Measurements from ENCODE around the gene TTC38.

Gene TTC38

DNA sequence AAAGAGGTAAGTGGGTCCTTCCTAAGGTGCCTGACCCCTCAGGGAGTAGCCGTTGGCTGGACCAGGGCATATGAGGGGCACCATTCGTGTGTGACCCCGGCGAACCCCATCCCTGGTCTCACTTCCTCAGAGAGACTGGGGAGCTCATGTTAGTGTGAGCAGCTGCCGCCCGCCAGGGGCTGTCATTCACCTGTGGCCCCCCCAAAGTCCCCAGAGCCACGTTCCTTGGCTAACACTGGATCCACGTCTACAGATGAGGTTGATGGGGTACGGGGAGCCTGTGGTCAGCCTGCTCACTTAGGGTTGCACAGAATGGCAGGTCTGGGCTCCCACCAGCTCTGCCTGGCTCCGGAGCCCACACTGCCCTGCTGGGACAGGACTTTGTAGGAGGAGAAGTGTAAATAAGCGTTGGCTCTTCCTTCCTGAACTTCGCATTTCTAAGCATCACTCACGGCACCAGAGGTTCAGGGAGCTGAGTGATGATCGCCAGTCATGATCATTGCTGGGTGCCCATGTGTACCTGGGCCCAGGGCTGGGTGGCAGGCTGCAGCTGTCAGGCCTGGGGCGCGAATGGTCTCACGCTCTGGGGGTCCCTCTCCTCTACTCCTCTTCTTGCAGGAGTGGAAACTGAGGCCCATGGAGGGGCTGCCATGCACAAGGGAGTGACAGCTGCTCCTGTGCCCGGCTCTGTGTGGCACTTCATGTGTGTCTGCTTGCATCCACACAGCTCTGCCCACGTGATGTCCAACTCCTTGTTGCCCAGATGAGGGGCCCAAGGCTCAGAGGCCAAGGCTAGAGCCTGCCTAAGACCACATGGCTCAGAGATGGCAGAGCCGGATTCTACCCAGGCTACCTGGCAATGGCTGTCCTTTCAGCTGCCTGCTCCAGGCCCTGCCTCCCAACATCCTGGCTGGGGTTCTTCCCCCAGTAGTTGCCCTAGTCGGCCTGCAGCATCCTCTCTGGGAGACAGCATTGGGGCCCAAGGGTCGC, 11.1 kb downstream of the TTC38 start:
- DNase-seq (ENCODE audit: low spot score), result no peak

DNA sequence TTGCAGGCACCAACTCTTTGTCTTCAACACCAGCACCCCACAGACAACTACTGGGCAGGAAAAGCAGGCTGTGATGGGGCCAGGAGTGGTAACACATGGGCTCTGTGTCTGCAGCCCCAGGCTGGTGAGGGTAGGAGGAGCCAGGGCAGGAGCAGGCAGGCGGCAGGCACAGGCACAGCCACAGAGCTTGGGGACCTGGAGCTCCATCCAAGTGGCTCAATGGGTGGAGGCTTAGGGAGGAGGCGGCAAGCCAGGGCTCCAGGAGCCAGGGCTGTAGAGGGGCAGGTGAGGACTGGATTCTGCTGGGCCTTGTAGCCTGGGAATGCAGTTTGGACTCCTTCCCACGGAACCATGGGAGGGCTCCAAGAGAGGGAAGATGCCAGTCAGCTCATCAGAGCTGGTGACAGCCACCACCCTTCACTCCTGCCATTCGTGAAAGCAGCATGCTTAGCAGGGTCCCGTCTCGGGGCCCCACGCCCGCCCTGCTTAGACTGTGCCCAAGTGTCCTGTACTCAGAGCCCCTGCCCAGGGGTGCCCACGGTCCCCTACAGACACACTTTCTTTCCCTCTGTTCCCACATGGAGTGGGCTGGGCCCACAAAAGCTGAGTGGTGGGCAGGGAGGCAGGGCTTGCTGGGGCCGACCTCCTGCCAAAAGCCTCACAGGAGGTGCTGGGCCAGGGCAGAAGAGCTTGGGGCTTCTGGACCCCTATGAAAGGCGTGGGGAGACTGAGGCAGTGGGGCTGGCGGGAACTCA, 12.4 kb downstream of the TTC38 start:
- DNase-seq (ENCODE audit: low spot score), result no peak

DNA sequence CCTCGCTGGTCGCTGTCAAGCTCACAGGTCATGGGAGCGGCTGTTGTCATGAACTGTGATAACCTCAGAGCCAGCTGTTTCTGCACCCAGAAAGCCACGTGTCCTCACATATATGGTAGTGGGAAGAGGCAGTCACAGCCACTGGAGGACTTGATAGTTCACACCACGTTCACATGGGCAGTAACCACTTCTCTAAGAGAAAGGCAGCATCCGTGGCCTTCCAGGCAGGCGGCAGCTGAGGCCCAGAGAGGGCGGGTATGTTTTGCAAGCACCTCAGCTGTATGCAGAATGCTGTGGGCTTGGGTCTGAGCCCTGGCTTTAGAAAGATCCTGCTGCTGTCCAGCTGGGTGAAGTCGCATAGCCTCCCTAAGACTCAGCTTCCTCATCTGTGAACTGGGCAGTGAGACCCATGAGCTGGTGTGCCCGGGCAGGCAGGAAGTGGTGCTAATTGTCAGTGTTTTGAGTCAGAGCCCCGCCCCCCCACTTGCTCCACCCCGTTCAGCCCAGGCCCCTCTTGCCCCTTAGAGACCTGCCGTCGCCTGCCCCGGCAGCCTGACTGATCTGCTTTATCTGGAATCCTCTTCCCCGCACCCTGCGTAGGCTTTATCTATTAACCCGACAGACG, 13.3 kb downstream of the TTC38 start:
- no peak for DNase-seq (ENCODE audit: low spot score)

DNA sequence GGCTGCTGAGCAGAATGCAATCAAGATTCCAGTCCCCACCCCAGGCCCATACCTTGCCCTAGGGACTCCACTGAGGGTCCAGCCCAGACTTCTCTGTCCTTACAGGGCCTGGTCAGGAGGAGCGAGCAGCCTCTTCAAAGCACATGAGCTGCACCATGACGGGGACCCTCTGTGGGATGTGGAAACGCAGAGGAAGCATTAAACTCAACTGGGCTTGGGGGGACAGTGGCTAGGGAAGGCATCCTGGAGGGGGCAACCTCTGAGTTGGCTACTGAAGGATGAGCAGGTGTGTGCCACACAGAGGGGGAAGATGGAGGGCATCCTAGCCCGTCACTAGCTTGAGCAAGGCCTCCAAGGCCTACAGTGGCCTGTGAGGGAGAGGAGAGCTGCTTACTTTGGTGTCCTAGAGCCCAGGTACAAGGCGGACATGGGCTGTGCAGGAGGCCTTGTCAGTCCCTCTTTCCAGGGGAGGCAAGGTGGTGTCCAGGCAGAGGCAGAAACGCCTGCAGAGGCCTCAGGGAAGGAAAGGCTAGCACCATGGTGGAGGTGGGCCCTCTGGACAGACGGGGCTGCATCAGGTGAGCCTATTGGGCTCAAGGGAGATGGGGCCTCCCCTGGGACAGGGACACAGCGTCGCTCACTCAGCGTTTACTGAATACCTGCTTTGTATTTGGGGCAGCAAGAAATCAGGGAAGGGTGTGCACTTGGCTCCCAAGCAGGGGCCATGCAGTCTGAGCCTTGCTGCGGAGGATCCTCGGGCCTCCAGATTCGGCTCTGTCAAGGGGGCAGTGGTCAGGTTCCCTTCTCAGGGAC, 14.3 kb downstream of the TTC38 start:
- DNase-seq (ENCODE audit: low spot score), result no peak

DNA sequence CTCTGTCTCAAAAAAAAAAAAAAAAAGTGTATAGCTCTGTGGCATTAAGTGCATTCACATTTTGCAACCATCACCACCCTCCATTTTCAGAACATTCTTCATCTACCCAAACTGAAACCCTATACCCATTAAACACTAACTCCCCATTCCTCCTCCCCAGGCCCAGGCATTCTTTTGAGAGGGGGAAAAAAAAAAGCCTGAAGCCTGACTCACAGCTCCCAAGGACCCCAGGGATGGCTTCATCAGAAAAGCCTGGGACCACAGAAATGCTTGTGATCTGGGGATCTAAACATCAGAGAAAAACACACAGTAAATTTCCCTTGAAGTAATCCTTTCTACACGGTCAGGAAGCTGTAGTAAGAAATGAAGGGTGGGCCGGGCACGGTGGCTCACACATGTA, 18.2 kb downstream of the TTC38 start:
- DNase-seq (ENCODE audit: low spot score), result no peak

DNA sequence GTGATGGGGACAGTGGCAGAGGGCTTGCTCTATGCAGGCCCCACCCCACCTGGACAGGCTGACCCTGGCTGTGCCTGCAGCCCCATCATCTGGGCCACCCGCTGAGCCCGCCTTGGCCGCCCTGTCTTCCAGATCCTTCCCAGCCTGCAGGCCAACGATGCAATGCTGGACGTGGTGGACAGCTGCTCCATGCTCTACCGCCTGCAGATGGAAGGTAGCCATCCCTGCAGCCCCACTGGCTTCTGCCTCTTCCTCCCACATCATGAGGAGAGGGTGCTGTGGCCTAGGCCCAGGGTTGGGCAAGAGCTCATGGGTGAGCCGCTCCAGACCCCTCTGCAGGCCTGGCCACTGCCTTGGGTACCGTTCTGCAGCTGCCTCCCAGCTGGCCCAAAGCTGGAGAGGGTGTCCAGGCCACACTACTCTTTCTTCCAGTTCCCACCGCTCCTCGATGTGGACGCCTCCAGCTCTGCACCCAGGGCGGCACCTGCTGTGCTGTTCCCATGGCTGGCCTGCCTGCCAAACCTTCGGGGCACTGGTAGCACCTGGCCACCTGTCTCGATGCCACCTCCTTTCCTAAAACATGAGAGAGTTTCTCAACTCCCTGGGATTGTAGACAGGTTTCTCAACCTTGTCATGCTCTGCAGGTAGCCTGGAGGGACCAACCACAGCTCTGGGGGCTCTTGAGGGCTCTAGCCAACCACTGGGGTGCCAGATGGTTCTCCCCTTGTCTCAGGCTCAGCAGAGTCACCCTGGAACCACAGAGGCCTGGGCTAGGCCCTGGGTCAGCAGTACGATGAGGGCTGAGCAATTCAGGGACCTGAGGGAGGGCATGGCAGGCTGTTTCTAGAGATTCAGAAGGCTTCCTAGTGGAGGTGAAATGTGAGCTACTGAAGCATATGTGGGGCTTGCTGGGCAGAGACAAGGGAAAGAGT, 19.4 kb downstream of the TTC38 start:
- no peak for DNase-seq (ENCODE audit: low spot score)

DNA sequence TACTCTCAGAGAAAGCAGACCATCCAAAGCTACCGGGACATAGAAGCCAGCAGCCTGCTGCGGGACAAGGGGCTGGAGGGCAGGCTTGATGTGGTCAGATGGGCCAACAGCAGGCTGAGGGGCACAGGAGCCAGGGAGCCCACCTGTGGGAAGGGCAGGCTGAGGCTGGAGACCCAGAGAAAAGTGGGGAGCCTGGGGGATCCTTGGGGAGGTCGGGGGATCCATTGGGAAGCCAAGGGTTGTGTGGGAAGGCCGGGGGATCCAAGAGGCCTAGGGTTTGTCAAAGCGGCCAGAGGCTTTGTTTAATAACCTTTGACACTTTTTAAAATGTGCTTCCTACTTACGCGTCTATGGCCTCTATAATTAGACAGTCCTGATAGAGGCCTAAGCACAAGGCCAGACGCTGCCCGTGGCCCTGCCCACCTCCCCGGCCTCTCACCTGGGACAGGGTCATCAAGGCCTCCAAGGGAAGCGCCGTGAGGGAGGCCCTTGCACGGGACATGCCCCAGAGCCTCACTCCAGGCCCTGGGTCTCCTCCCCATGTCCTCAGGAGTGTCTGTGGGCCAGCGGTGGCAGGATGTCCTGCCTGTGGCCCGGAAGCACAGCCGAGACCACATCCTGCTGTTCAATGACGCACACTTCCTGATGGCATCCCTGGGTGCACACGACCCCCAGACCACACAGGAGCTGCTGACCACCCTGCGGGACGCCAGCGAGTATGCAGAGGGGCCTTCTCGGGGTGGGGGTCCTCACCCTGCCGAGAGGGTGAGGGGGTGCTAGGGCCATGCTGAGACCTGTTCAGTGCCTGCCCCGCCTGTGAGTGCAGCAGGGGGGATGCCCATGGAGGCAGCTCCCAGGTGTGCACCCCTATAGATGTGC, 20.3 kb downstream of the TTC38 start:
- DNase-seq (ENCODE audit: low spot score), result no peak

DNA sequence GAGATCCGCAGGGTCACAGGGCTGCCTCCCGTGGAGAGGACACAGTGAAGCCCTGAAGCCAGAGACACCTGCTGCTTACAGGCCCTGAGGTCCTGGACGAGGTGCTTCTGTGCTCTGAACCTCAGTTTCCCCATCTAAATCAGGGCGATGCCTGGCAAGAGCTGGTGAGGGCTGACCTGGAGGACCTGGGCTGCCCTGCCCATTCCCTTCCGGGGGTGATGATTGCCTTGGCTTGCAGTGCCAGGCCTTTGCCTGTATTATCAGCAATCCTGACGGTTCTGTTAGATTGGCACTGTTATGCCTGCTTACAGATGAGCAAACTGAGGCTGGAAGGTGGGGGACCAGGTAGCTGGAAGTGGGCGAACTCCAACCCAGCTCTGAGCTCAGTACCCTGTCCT, 21.0 kb downstream of the TTC38 start:
- DNase-seq (ENCODE audit: low spot score), result no peak

DNA sequence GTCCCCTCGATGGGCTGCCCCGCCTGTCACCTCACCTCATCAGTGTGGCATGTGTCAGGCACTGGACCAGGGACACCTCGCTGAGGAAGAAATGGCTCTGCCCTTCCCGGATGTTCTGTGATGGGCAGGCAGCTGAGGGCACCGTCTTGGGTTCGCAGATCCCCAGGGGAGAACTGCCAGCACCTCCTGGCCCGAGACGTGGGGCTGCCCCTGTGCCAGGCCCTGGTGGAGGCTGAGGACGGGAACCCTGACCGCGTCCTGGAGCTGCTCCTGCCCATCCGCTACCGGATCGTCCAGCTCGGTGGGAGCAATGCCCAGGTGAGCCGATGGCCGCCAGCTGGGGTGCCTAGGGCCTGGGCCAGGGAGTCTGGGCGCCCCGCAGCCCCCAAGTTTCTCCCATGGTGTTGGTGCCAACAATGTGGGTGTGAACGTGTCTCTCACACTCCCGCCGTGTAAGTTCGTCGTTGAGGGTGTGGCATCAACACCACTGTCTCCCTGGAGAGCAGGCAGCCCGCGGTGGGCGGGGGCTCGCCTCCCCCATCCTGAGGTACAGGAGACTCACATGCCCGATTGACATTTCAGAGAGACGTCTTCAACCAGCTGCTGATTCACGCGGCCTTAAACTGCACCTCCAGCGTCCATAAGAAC, 21.6 kb downstream of the TTC38 start:
- no peak for DNase-seq (ENCODE audit: low spot score)

DNA sequence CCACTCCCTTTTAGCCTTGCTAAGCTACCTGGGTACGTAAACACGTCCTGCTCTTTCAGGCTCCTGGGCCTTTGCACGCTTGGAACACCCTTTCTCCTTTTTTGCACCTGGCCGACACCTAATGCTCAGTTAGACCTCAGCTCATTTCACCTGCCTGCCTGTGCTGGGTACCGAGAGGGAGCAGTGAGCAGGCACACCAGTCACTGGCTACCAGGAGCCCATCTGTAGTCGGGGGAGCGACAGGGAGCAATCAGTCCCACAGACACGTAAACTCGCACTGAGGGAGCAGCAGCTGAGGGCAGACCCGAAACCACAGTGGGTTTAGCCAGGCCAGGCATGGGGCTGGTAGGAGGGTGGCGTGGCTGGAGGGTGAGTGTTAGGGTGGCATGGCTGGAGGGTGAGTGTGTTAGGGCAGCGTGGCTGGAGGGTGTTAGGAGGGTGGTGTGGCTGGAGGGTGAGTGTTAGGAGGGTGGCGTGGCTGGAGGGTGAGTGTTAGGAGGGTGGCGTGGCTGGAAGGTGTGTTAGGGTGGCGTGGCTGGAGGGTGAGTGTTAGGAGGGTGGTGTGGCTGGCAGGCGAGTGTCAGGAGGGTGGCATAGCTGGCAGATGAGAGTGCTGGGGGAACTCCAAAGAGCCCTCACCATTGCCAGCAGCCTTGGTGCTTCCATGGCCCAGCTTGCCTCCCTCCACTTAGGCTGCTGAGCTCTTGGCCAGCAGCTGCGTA, 22.5 kb downstream of the TTC38 start:
- no peak for DNase-seq (ENCODE audit: low spot score)

DNA sequence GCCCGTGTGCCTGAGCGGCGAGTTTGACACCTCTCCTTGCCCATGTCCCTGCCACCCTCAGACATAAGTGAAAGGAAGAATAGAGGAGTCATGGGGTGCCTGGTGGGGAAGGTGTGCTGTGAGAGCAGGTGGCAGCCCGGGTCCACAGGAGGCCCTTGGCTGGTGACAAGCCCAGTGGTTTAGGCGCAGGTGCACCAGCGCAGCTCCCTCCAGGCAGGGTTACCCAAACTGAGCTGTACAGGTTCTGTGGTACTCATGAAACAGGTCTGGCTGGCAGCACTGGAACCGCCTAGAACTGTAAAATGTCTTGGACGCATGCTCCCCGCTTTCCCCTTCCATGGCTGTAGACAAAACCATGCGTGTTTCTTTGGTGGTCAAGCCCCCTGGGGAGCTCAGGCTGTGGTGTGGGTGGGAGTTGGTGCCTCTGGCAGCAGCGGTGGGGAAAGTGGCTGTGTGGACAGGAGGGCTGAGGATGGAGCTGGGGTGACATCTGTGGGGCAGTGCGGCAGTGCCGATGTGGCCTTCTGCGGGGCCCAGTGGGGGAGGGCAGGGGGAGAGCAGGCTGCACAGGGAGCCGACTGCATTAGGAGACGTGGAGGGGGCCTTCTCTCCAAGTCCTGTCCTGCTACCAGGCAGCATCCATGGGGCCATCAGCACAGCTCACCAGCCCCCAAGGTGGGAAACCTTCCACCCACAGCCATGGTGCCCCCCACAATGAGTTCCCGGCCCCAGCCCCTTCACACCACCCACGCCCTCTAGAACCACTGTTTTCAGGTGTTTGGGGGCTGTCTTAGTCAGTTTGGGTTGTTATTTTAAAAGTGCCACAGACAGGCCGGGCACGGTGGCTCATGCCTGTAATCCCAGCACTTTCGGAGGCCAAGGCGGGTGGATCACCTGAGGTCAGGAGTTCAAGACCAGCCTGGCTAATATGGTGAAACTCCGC, 23.3 kb downstream of the TTC38 start:
- no peak for DNase-seq (ENCODE audit: low spot score)

DNA sequence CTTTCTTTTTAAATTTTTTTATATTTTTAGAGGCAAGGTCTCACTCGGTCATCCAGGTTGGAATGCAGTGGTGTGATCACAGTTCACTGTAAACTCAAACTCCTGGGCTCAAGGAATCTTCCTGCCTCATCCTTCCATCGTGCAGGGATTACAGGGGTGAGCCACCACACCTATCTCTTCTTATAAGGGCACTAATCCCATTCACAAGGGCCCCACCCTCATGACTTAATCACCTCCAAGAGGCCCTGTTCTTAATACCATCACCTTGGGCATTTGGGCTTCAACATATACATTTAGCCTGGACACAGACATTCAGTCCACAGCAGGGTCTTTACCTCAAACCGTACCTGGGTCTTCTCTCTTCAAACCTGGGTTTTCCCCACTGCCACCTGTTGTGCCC, 24.4 kb downstream of the TTC38 start:
- no peak for DNase-seq (ENCODE audit: low spot score)

DNA sequence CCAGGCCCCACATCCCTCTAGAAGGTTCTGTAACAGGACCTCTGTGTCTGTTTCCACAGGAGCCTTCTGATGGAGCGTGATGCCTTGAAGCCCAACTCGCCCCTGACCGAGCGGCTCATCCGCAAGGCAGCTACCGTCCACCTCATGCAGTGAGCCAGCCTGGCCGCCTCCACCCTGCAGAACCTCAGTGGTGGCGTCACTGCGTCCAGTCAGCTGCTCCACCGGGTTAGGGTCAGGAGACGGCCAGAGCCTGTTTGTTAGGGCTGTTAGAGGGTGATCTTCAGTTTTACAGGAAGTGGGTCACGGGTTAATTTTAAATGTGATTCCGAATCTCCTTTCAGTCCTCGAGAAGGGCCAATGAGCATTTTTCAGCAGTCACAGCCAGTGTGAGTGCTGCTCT, 24.9 kb downstream of the TTC38 start:
- DNase-seq (ENCODE audit: low spot score), result no peak

DNA sequence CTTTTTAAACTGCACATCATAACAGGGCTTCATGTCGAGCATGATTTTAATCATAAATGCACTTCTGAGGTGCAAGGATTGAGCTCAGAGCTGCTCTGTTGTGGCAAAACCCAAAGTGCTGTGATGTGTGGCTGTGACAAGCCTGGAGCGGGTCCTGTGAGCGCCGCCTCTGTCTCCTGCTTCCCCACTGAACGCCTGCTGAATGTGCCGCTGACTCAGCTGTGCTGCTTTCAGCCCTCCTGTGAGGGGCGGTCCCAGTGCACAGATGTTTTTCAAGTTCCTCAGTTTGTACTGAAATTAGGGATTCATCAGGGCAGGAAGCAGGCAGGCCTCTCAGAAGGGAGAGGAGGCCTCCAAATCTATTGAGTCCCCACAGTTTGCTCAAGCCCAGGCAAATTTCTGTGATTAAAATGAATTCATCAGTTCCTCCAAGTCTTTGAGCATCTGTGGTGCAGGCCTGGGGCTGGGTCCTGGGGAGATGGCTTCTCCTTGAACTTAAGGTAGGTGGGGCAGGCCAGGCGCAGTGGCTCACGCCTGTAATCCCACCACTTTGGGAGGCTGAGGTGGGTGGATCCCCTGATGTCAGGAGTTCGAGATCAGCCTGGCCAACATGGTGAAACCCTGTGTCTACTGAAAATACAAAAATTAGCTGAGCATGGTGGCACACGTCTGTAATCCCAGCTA, 25.9 kb downstream of the TTC38 start:
- DNase-seq (ENCODE audit: low spot score), result no peak

DNA sequence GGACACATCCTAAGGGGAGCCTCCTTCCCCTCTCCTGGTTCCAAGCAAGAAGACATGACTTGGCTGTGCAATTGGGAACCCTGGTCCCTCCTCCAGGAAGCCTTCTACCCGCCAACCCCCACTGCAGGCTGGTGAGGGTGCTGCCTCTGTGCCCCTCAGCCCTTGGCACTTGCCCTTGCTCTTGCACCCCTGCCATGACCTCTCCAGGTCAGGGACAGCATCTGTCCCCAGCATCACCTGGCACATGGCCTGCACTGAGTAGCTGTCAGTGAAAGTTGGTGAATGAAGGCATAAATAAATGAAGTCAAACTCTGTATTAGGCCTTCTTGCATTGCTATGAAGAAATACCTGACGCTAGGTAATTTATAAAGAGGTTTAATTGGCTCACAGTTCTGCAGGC, 27.0 kb downstream of the TTC38 start:
- no peak for DNase-seq (ENCODE audit: low spot score)

DNA sequence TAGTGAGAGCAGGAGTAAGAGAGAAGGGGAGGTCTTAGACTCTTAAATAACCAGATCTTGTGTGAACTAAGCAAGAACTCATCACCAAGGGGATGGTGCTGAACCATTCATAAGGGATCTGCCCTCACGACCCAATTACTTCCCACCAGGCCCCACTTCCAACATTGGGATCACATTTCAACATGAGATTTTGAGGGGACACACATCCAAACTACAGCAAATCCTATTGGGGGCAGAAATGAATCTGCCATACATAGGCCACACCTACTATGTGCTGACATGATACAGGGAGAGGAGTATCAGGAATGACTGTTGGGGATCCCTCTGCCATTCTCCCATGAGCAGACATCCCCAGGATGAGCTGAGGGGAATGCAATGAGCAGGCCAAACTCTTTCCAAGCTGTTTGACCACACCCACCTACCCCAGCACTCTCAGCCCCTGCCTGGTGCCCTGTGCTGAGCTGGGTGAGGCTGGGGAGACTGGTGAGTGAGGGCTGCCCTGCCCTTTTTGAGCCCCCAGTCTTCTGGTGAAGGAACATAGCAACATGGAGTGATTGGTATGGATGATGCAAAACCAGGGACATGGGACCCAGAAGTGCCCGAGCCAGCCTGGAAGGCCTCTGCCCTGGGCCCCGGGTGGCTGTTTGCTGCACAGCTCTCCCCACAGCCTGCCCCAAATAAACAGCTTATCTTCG, 27.6 kb downstream of the TTC38 start:
- DNase-seq (ENCODE audit: low spot score), result peak; percentile 6
